Mucosa of descending colon (tissue), 3 donors: ENCODE results near the gene SDK1. TPM values are rescaled to one million over a fixed set of nuclear protein-coding genes. Genes with fewer than 3 reads are reported as not detected.

Experiments used
- ATAC-seq: fragments of 200-7000 bp; cut with Tn5 transposase; one replicate; pipeline ENCODE4 v1.9.1; 2020; ENCODE audit warnings: mild to moderate bottlenecking, moderate library complexity
- DNase-seq, 3 donors: peaks; one replicate each; pipeline ENCODE4 v3.0.0-alpha.2; 2020
- H3K36me3 ChIP-seq: fragments of 200-600 bp; one replicate; pipeline ENCODE4 v1.8.0; 2021; ENCODE audit warnings: low read depth, mild to moderate bottlenecking
- H3K4me1 ChIP-seq: fragments of 200-600 bp; one replicate; pipeline ENCODE4 v1.8.0; 2021; ENCODE audit warnings: low read depth, mild to moderate bottlenecking
- H3K4me3 ChIP-seq: fragments of 200-600 bp; one replicate; pipeline ENCODE4 v1.8.0; 2021; ENCODE audit warnings: mild to moderate bottlenecking
- H3K9me3 ChIP-seq: fragments of 200-600 bp; one replicate; pipeline ENCODE4 v1.8.0; 2021; ENCODE audit warnings: mild to moderate bottlenecking
- CTCF ChIP-seq: fragments of 200-600 bp; IDR thresholded peaks from one replicate; pipeline ENCODE4 v1.8.0; 2022; ENCODE audit warnings: antibody characterized with exemption, mild to moderate bottlenecking
- intact Hi-C, 2 donors: fragments of 100-400 bp; cut with DNase I in 1 of 2; cut with micrococcal nuclease in 1 of 2; formaldehyde crosslinking; loops; one replicate each; pipeline versions ENCODE4 v1.11.0 to v1.11.1; 2022; cut with DNase I, micrococcal nuclease
- total RNA-seq, 3 donors: library from RNA; stranded (reverse); fragmentation: NEBNext Ultra II Directional in 2 of 3; extraction: Animal tissue kit (Norgen Biotek cat#: 25700) in 2 of 3; gene quantifications; one replicate each; pipeline versions ENCODE4 v1.2.1 to v1.2.4, GENCODE V29; 2021 to 2023
- donor health status: DM: no; HTN: no; CAD: no; lungs with moderate emphysema.
- donor health status: DM: no; HTN: no; CAD: no.
- donor health status: DM: no; HTN: yes; CAD: no.

SDK1 gene
- total RNA-seq, 3 donors from 2014 or later: 2.7 to 20.2 (median 4.2) TPM

GRCh38 chr7:3312583-3312982, 11.5 kb downstream of the SDK1 start:
- no peak for TF ChIP-seq CTCF
- Histone ChIP-seq H3K9me3 (no peaks in the 10 kb centered on the region), H3K4me1 (no peaks in the 10 kb centered on the region), H3K36me3 (no peaks in the 10 kb centered on the region), H3K4me3 (no peak overlapping the region)
- intact Hi-C loops: no loop called here
- DNase-seq (no peak), ATAC-seq (no peak)

- Histone ChIP-seq H3K36me3 (no peaks in the 10 kb centered on the region), H3K4me3 (no peak overlapping the region), H3K4me1 (no peaks in the 10 kb centered on the region), H3K9me3 (no peaks in the 10 kb centered on the region)
- ATAC-seq: no peak
- no peak for DNase-seq
- TF ChIP-seq CTCF: no peak
- intact Hi-C loops: no loop called here
Measured at GRCh38 chr7:3318874-3319273, 17.8 kb downstream of the SDK1 start.

- no peaks in the 10 kb centered on the region for H3K9me3 ChIP-seq
- H3K4me1 ChIP-seq: no peaks in the 10 kb centered on the region
- H3K36me3 ChIP-seq: no peaks in the 10 kb centered on the region
- no peak for TF ChIP-seq CTCF
- intact Hi-C loops: no loop called here
- ATAC-seq: no peak
- DNase-seq: no peak
- H3K4me3 ChIP-seq: no peak overlapping the region
Measured at GRCh38 chr7:3321206-3321605, 20.2 kb downstream of the SDK1 start.

GRCh38 chr7:3321745-3322144, 20.7 kb downstream of the SDK1 start:
- no peaks in the 10 kb centered on the region for H3K36me3 ChIP-seq
- intact Hi-C loops: no loop called here
- no peaks in the 10 kb centered on the region for H3K9me3 ChIP-seq
- no peak for TF ChIP-seq CTCF
- no peaks in the 10 kb centered on the region for H3K4me1 ChIP-seq
- no peak overlapping the region for H3K4me3 ChIP-seq
- ATAC-seq (no peak), DNase-seq (no peak)

- no peak overlapping the region for H3K4me3 ChIP-seq
- ATAC-seq: no peak
- TF ChIP-seq CTCF: no peak
- no peaks in the 10 kb centered on the region for H3K36me3 ChIP-seq
- intact Hi-C loops: no loop called here
- no peak for DNase-seq
- H3K4me1 ChIP-seq: no peaks in the 10 kb centered on the region
- no peaks in the 10 kb centered on the region for H3K9me3 ChIP-seq
Measured at GRCh38 chr7:3326246-3326645, 25.2 kb downstream of the SDK1 start.

GRCh38 chr7:3327099-3327498, 26.0 kb downstream of the SDK1 start:
- DNase-seq: no peak
- ATAC-seq: no peak
- Histone ChIP-seq H3K9me3 (no peaks in the 10 kb centered on the region), H3K4me3 (no peak overlapping the region), H3K36me3 (no peaks in the 10 kb centered on the region), H3K4me1 (no peaks in the 10 kb centered on the region)
- intact Hi-C loops: no loop called here
- TF ChIP-seq CTCF: no peak
